Measurements from ENCODE around the gene FLCN. TPM values are rescaled to one million over a fixed set of nuclear protein-coding genes. Genes with fewer than 3 reads are reported as not detected.

The FLCN gene
- polyA plus RNA-seq, 1 donor, result 116 TPM

Other genes starting within 250 kb of the FLCN start
- gene MPRIP, start 194.7 kb downstream of the FLCN start, polyA plus RNA-seq, result 178 TPM
- 6.0 TPM for gene PLD6, start 30.8 kb downstream of the FLCN start, polyA plus RNA-seq
- 57.7 TPM for gene COPS3, start 44.1 kb upstream of the FLCN start, polyA plus RNA-seq
- 3.1 TPM for gene NT5M, start 66.2 kb upstream of the FLCN start, polyA plus RNA-seq
- gene MED9, start 239.8 kb upstream of the FLCN start, polyA plus RNA-seq, result 17.4 TPM